PC-3 (cell line): ENCODE results near the gene NHP2.

ENCODE experiments used
- CTCF ChIP-seq: fragments of 300-600 bp; sonication (generic); conservative IDR thresholded peaks from 2 replicates; pipeline ENCODE4 v1.5.1; 2017; ENCODE audit warnings: antibody characterized with exemption, low read depth, mild to moderate bottlenecking, low read length
- EZH2 ChIP-seq: fragments of 300-600 bp; sonication (generic); IDR thresholded peaks from one replicate; pipeline ENCODE4 v1.6.1; 2017; ENCODE audit warnings: antibody characterized with exemption, mild to moderate bottlenecking, low read length; ENCODE audit not compliant: unreplicated experiment
- EZH2phosphoT487 ChIP-seq: fragments of 300-600 bp; sonication (generic); IDR thresholded peaks from 2 replicates; pipeline ENCODE4 v1.6.1; 2018; ENCODE audit warnings: mild to moderate bottlenecking, antibody characterized with exemption, low read length, borderline replicate concordance

GRCh38 chr5:178199581-178200434, 46.1 kb upstream of the NHP2 start:
- TF ChIP-seq EZH2 (no peak), CTCF (no peak), EZH2phosphoT487 (no peak)
